Upper lobe of left lung (tissue), 4 donors: Measurements from ENCODE around the gene CALN1.

ENCODE experiments used
- CTCF ChIP-seq, 6 experiments: fragments of 450-650 bp in 4 of 6; fragments of 200-600 bp in 2 of 6; sonication (generic) in 2 of 6; IDR thresholded peaks; one replicate each; pipeline ENCODE4 v1.5.1; 2016 to 2019; ENCODE audit warnings: antibody characterized with exemption in 6 of 6
- EP300 ChIP-seq, 4 donors: sonication (generic); formaldehyde crosslinking; IDR thresholded peaks; one replicate each; pipeline ENCODE4 v1.5.1; 2017; ENCODE audit warnings: antibody characterized with exemption in 4 of 4, control low read depth in 2 of 4
- POLR2A ChIP-seq, 4 donors: fragments of 450-650 bp; IDR thresholded peaks; one replicate each; pipeline ENCODE4 v1.5.1; 2016 to 2017; ENCODE audit warnings: antibody characterized with exemption in 4 of 4, mild to moderate bottlenecking in 2 of 4
- POLR2AphosphoS5 ChIP-seq, 2 donors: sonication (generic); formaldehyde crosslinking; IDR thresholded peaks; one replicate each; pipeline ENCODE4 v1.5.1; 2017; ENCODE audit warnings: antibody characterized with exemption in 2 of 2

GRCh38 chr7:72111086-72111485 is 301.1 kb downstream of the CALN1 start:
- TF ChIP-seq CTCF (IDR thresholded peaks at IDR 0.05) (no peak), EP300 (IDR thresholded peaks at IDR 0.05) (no peak), POLR2A (IDR thresholded peaks at IDR 0.05) (no peak), POLR2AphosphoS5 (IDR thresholded peaks at IDR 0.05) (no peak)
